IPS-NIHi11 (cell line): Measurements from ENCODE around the gene QSOX1.

Source experiments
- DNase-seq: peaks from one replicate; pipeline ENCODE4 v3.0.0; 2012; ENCODE audit warnings: mixed read lengths, low spot score

Gene QSOX1

GRCh38 chr1:180213401-180214170, 58.9 kb downstream of the QSOX1 start:
- DNase-seq: peak; percentile 84

- DNase-seq: no peak
Measured at GRCh38 chr1:180215856-180216625, 61.4 kb downstream of the QSOX1 start.

DNA sequence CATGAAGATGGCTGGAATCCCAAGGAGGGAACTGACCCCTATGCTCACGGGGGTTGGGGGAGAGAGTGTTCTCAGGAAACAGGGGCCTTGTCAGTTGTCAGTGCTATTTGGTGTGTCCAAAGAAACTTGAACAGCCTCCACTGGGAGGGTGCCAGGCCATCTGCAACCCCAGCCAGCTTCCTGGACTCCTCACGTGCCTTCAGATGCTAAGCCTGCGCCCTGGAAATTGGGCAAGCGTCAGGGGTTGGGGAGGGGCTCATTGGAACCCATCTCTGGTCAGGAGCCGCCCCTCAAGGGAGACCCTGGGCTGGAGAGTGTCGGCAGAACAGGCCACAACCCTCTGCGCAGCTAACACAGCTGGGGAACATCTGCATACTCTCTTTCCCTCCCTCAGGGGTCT, 62.3 kb downstream of the QSOX1 start:
- DNase-seq: no peak

DNA sequence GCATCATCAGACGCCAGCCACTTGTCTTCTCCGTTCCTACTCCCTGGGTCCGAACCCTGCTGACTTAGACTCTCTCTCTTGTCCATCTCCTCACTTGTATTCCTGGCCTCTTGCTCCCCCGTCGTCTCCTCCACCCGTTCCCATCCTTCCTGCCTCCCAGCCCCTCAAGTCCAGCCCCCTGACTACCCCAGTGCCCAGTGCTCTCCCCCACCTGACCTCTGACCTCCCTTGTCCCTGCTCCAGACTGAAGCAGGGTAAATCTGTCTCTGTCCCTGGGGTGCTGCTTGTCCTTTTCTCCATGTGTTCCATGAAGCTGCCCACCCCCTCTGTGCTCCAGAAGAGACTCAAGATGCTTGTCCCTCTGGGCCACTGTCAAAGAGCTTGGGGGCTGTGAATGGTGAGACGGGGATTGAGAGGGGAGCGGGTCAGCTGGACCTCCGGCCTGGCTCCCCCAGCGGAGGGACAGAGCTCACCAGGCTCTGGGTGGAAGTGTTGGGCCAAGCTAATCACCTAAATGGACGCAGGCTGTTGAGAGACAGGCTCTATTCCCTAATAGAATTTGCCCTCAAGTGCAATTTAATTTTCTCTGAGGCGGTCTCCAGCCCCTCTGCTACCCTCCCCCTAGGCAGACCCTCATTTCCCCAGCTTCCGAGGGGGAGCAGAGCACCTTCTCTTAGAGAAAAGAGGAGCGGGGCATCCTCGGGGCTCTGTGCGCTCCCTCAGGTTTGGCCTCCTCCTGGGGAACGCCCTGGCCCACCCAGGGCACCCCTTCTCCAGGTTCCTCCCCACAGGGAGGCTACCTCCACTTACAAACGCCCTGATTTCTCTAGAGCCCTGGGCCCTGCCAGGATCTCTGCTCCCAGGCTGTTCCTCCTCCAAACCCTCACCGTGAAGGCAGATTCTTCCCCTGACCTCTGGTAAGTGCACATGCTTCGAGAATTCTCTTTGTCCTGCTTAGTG, 64.4 kb downstream of the QSOX1 start:
- no peak for DNase-seq

DNA sequence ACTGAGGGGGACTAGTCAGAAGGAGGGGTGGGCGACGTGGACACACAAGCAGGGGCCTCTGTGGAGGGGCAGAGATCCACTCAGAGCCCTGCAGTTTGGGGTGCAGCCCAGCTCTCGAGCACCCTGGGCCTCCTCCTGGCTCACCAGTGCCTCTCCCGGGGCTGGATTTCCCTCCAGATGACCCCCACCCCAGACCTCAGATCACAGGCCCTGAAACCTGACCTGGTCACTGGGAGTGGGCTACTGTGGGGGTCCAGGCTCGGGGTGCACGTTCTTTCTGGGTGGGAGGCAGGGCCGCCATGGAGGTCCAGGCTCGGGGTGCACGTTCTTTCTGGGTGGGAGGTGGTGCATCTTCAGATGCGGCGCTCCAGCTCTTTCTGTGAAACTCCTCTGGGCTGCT, 65.1 kb downstream of the QSOX1 start:
- no peak for DNase-seq

- DNase-seq: no peak
Measured at GRCh38 chr1:180221462-180221861, 66.8 kb downstream of the QSOX1 start.

- DNase-seq: no peak
Measured at GRCh38 chr1:180224902-180225301, 70.2 kb downstream of the QSOX1 start.

DNA sequence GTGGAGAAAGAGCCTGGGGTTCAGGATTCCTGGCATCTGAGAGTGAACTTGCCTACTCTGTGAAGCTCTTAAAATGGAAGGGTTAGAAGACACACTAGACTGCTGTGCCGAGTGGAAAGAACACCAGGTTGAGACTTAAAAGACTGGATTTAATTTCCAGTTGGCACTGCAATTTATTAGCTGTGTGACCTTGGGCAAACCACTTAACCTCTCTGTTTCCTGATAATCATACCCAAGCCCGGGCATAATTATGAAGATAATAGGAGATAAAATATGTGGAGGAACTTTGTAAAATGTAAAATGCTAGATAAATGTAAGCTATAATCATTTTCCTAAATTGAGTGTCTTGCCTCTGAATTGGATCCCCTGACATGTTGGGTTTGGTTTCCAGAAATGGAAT, 70.7 kb downstream of the QSOX1 start:
- DNase-seq: no peak

- DNase-seq: no peak
Measured at GRCh38 chr1:180227861-180228647, 73.4 kb downstream of the QSOX1 start.

DNA sequence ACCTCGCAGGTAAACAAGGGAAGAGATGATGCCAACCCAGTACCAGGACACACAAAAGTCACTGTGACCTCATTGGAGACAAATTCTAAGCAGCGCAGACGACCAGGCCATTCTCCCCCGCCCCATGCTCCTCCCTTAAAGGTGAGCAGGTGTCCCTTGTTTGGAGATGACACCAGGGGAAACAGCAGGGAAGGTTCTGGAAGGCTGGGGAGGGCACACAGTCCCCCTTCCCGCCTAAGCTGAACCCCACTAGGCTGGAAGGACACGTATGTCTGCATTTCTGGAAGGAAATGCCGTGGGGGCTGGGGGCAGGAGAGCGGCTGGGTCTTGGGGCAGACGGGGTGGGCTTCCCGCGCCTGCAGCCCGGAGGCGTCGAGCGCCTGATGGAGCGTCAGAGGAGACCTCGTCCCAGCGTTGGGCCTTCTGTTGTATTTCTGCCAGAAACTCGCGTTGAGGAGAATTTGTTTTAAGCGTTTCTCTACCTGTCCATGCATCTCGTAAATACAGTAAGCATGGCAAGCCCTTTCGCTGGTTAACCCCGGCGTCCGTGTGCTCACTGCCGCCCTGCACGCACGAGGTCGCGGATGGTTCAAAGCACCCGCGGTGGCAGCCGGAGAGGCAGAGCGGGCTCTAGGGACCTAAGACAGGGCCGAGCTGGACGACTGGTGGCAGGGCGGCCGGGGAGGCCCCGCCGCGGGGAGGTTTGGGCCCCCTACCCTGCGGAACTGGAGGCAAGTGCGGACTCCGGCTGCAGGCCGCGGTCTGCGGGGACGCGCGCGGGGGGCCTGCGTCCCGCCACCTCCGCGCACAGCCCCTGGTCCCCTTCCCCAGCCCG, 74.2 kb downstream of the QSOX1 start:
- DNase-seq: peak; percentile 56

- peak; percentile 86 for DNase-seq
Measured at GRCh38 chr1:180229483-180230415, 75.1 kb downstream of the QSOX1 start, which contains the start of gene LHX4. LHX4 (plus strand) TSS chr1:180230264; CDS start chr1:180230530, 266 bp downstream.

DNA sequence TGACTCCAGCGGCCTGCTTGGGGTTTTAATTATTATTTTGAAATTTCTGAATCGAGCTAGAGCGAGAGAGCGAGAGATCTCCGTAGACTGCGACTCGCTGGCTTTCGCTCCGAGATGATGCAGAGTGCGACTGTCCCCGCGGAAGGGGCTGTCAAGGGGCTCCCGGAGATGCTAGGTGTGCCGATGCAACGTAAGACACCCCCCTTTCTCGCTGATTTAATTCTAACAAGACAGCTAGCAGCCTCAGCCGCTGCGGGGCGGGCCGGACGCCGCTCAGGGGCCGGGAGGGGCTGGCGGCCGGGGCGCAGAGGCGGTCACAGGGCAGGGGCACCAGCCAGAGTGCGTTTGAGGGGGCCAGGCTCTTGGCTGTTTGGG, 75.7 kb downstream of the QSOX1 start:
- peak; percentile 34 for DNase-seq

- DNase-seq: peak; percentile 55
Measured at GRCh38 chr1:180230791-180231505, 76.3 kb downstream of the QSOX1 start.

GRCh38 chr1:180231506-180231921, 76.8 kb downstream of the QSOX1 start:
- DNase-seq: peak; percentile 67

DNA sequence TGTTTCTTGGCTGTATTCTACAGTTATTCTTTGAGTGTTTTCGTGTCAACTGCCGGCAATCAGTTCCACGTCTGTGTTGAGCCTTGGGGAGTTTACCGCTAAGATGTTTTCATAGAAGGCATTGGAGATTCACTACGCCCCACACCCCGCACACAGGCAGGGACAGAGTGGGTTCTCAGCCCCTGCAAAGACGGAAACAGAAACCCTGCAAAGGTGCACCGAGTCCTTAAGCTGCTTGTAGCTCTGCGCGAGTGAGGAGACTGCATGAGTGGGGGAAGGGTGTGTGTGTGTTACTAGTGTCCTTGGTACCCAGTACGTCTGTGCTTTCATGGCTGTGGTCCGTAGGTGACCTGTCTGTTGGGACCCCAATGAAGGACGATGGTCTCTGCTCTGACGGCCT, 77.3 kb downstream of the QSOX1 start:
- DNase-seq: no peak

GRCh38 chr1:180232521-180233043, 77.9 kb downstream of the QSOX1 start:
- no peak for DNase-seq

DNA sequence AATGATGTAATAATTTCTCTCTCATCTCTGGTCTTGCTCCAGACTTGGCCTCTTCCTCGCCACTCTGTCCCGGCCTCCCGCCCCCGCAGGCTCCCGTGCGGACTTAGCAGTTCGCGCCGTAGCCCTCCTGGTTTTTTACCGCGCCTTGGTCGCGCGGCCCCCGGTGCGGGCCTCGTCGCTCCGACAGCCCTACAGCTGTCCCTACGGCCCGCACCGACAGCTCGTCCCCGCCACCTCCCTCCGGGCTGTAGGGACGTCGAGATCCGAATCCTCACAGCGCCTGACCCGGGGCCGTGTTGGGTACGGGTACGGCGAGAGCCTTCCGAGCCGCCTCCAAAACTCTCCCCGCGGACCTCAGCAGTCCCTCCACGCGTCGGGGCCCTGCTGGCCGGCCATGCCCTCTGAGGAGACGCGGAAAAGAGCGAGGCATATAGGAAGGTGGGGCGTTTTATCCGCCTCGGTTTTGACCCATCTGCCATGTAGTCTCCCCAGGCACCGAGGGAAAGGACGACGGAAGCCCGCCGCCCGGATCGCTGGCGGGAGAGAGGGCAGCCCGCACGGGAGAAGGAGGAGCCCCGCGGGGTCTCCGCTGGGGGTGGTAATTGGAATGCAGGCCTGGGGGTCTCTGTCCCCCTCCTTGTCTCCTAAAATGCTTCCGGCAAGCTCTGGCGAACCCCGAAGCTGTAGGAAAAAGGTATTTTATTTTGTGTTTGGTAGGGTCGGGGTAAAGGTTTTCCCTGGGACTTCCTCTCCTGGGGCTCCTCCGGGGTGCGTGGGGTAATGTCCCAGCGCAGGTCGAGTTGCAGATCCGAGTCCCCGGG, 78.7 kb downstream of the QSOX1 start:
- no peak for DNase-seq
